GM23338 (cell line): ENCODE data around the gene DNAH8. TPM values are rescaled to one million over a fixed set of nuclear protein-coding genes. Genes with fewer than 3 reads are reported as not detected.

Experiments used
- ATAC-seq: fragments of 200-7000 bp; cut with Tn5 transposase; 3 replicates; pipeline ENCODE4 v1.9.1; 2020
- DNase-seq: peaks from one replicate; pipeline ENCODE4 v3.0.0-alpha.2; 2015; ENCODE audit warnings: low spot score
- H2AFZ ChIP-seq: fragments of 200-600 bp; sonication (generic); 2 replicates; pipeline ENCODE4 v1.8.0; 2016; ENCODE audit warnings: antibody characterized with exemption, mild to moderate bottlenecking, moderate library complexity
- H3F3A ChIP-seq: fragments of 200-600 bp; sonication (generic); replicated peaks from 2 replicates; pipeline ENCODE4 v1.8.0; 2017; ENCODE audit warnings: antibody characterized with exemption, mixed run types, low read depth
- H3K27ac ChIP-seq: fragments of 200-600 bp; sonication (generic); 2 replicates; pipeline ENCODE4 v1.6.1; 2016; ENCODE audit warnings: low read depth
- H3K27me3 ChIP-seq: fragments of 200-600 bp; sonication (generic); 2 replicates; pipeline ENCODE4 v1.8.0; 2016; ENCODE audit warnings: mild to moderate bottlenecking, mixed run types, moderate library complexity; ENCODE audit not compliant: insufficient read depth
- H3K36me3 ChIP-seq: fragments of 200-600 bp; sonication (generic); 2 replicates; pipeline ENCODE4 v1.8.0; 2016; ENCODE audit warnings: mild to moderate bottlenecking; ENCODE audit not compliant: insufficient read depth
- H3K4me1 ChIP-seq: fragments of 200-600 bp; sonication (generic); 2 replicates; pipeline ENCODE4 v1.8.0; 2016; ENCODE audit warnings: mild to moderate bottlenecking, moderate library complexity; ENCODE audit not compliant: insufficient read depth
- H3K4me2 ChIP-seq: fragments of 200-600 bp; sonication (generic); 2 replicates; pipeline ENCODE4 v1.7.1; 2017; ENCODE audit warnings: mixed run types
- H3K4me3 ChIP-seq: fragments of 200-600 bp; sonication (generic); 2 replicates; pipeline ENCODE4 v1.6.1; 2016; ENCODE audit warnings: mixed run types
- H3K79me2 ChIP-seq: fragments of 200-600 bp; sonication (generic); replicated peaks from 2 replicates; pipeline ENCODE4 v1.8.0; 2017; ENCODE audit warnings: mild to moderate bottlenecking; ENCODE audit not compliant: insufficient read depth
- H3K9me2 ChIP-seq: fragments of 200-600 bp; sonication (generic); 2 replicates; pipeline ENCODE4 v1.8.0; 2017; ENCODE audit not compliant: insufficient read depth
- H4K20me1 ChIP-seq: fragments of 200-600 bp; sonication (generic); replicated peaks from 2 replicates; pipeline ENCODE4 v1.8.0; 2017; ENCODE audit warnings: mild to moderate bottlenecking; ENCODE audit not compliant: insufficient read depth
- H3K27ac Mint-ChIP-seq: 2 replicates; pipeline ENCODE4 v1.8.0; 2020; ENCODE audit warnings: inconsistent platforms, mild to moderate bottlenecking, moderate library complexity, mixed read lengths
- H3K27me3 Mint-ChIP-seq: 3 replicates; pipeline ENCODE4 v1.8.0; 2022; ENCODE audit warnings: low read depth, mild to moderate bottlenecking, moderate library complexity, mixed read lengths, inconsistent platforms; ENCODE audit not compliant: insufficient read depth, poor library complexity
- H3K36me3 Mint-ChIP-seq: 3 replicates; pipeline ENCODE4 v1.8.0; 2021; ENCODE audit warnings: low read depth, mild to moderate bottlenecking, inconsistent platforms, moderate library complexity, mixed read lengths
- H3K4me1 Mint-ChIP-seq: 3 replicates; pipeline ENCODE4 v1.8.0; 2020; ENCODE audit warnings: mild to moderate bottlenecking, inconsistent platforms, mixed read lengths
- H3K4me3 Mint-ChIP-seq: 3 replicates; pipeline ENCODE4 v1.8.0; 2021; ENCODE audit warnings: moderate library complexity, mild to moderate bottlenecking, inconsistent platforms, mixed read lengths
- H3K9me3 Mint-ChIP-seq: 3 replicates; pipeline ENCODE4 v1.8.0; 2020; ENCODE audit warnings: moderate library complexity, mild to moderate bottlenecking, inconsistent platforms, mixed read lengths
- CREB1 ChIP-seq: fragments of 250-450 bp; sonication (Bioruptor Pico); IDR thresholded peaks from 2 replicates; pipeline ENCODE4 v1.5.0; 2020; ENCODE audit warnings: low read depth, mild to moderate bottlenecking, moderate library complexity
- EZH2 ChIP-seq: fragments of 200-600 bp; sonication (generic); IDR thresholded peaks from one replicate; pipeline ENCODE4 v1.8.0; 2017; ENCODE audit warnings: antibody characterized with exemption, mild to moderate bottlenecking, low read depth; ENCODE audit not compliant: unreplicated experiment
- EZH2phosphoT487 ChIP-seq: fragments of 200-600 bp; sonication (generic); IDR thresholded peaks from one replicate; pipeline ENCODE4 v1.8.1; 2018; ENCODE audit warnings: antibody characterized with exemption; ENCODE audit not compliant: unreplicated experiment
- JUNB ChIP-seq: IDR thresholded peaks from one replicate; pipeline ENCODE4 v1.6.1; 2016; ENCODE audit warnings: antibody characterized with exemption; ENCODE audit not compliant: unreplicated experiment
- NANOG ChIP-seq: IDR thresholded peaks from 2 replicates; pipeline ENCODE4 v1.6.1; 2016; ENCODE audit warnings: antibody characterized with exemption, borderline replicate concordance
- POLR2AphosphoS5 ChIP-seq: IDR thresholded peaks from 2 replicates; pipeline ENCODE4 v1.6.1; 2016; ENCODE audit warnings: antibody characterized with exemption, low read depth
- STAT1 ChIP-seq: IDR thresholded peaks from one replicate; pipeline ENCODE4 v1.6.1; 2016; ENCODE audit warnings: antibody characterized with exemption; ENCODE audit not compliant: unreplicated experiment
- ZNF114 ChIP-seq: fragments of 250-450 bp; sonication (Bioruptor Pico); IDR thresholded peaks from 2 replicates; pipeline ENCODE4 v1.5.0; 2020; ENCODE audit warnings: mild to moderate bottlenecking, moderate library complexity
- ZNF331 ChIP-seq: fragments of 250-450 bp; sonication (Bioruptor Pico); IDR thresholded peaks from 2 replicates; pipeline ENCODE4 v1.5.0; 2020; ENCODE audit warnings: low read depth, mild to moderate bottlenecking, moderate library complexity
- polyA plus RNA-seq: library from polyadenylated mRNA; unstranded; fragments of >200 nt; fragmentation: Nextera tagmentation; extraction: Ambion mirVana; gene quantifications from 2 replicates; pipeline ENCODE4 v1.2.1, GENCODE V29; 2016
- total RNA-seq: library from RNA; depleted of rRNA; stranded (reverse); fragments of >200 nt; shearing (Covaris generic); gene quantifications from 2 replicates; pipeline ENCODE4 v1.2.3, GENCODE V29; 2014
- TF ChIP-seq, protein P1 (sequence below): fragments of 250-450 bp; sonication (Bioruptor Pico); IDR thresholded peaks from 2 replicates; pipeline ENCODE4 v1.5.0; 2020; ENCODE audit warnings: mild to moderate bottlenecking, moderate library complexity
- TF ChIP-seq, protein P2 (sequence below): IDR thresholded peaks from 2 replicates; pipeline ENCODE4 v1.6.1; 2016; ENCODE audit warnings: antibody characterized with exemption
- TF ChIP-seq, protein P3 (sequence below), 2 experiments: fragments of 200-600 bp in 1 of 2; sonication (generic) in 1 of 2; conservative IDR thresholded peaks; 2 replicates each; pipeline versions ENCODE4 v1.5.1 to v1.6.1; 2016 to 2017; ENCODE audit warnings: antibody characterized with exemption in 2 of 2, low read depth in 2 of 2, mild to moderate bottlenecking in 2 of 2, moderate library complexity in 1 of 2
- TF ChIP-seq, protein P4 (sequence below): IDR thresholded peaks from one replicate; pipeline ENCODE4 v1.6.1; 2018; ENCODE audit warnings: antibody characterized with exemption; ENCODE audit not compliant: unreplicated experiment

The DNAH8 gene
- total and polyA plus RNA-seq, 2 experiments from 2014 or later, result 0.02 TPM; not detected in 1

DNA sequence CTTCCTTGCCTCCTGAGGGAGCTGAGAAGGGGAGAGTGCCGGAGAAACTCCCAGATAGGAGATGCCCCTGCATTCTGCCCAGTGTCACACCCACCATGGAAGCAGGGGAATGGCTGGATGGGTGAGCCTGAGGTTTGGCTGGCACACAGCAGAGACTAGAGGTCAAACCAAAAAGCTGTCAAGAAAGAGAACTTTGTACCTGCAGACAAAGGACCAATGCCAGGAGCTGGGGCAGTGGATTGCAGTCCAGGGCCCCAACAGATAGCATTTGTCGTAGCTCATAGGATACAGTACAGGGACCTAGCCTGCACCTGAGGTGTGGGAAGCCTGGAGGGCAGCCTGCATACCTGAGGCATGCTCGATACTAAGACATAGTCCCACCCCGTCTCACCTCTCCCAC is 227.3 kb downstream of the DNAH8 start:
- no peaks in the 10 kb centered on the region for H4K20me1 ChIP-seq
- no peaks in the 10 kb centered on the region for H3K27me3 ChIP-seq
- H3K4me2 ChIP-seq, result no peak overlapping the region
- H3K27ac ChIP-seq, result no peak overlapping the region
- H3K9me2 ChIP-seq, result no peaks in the 10 kb centered on the region
- no peaks in the 10 kb centered on the region; the same call in 1 of the 2 replicates for H3K4me1 ChIP-seq
- Mint-ChIP-seq H3K4me3 (no peak overlapping the region), H3K27me3 (no peaks in the 10 kb centered on the region), H3K4me1 (peaks cover 3% of the 10 kb centered on the region; the same call in 1 of the 3 replicates), H3K36me3 (no peaks in the 10 kb centered on the region), H3K9me3 (no peaks in the 10 kb centered on the region), H3K27ac (no peak overlapping the region)
- no peak overlapping the region for H2AFZ ChIP-seq
- no peak overlapping the region for H3K4me3 ChIP-seq
- no peaks in the 10 kb centered on the region for H3K79me2 ChIP-seq
- DNase-seq (no peak), ATAC-seq (peak; percentile 26; the same call in 1 of the 3 replicates)
- H3K36me3 ChIP-seq, result no peaks in the 10 kb centered on the region
- TF ChIP-seq EZH2phosphoT487, result no peak
- TF ChIP-seq ZNF331, result no peak
- TF ChIP-seq STAT1, result no peak
- no peak for TF ChIP-seq JUNB
- TF ChIP-seq, protein P1, sequence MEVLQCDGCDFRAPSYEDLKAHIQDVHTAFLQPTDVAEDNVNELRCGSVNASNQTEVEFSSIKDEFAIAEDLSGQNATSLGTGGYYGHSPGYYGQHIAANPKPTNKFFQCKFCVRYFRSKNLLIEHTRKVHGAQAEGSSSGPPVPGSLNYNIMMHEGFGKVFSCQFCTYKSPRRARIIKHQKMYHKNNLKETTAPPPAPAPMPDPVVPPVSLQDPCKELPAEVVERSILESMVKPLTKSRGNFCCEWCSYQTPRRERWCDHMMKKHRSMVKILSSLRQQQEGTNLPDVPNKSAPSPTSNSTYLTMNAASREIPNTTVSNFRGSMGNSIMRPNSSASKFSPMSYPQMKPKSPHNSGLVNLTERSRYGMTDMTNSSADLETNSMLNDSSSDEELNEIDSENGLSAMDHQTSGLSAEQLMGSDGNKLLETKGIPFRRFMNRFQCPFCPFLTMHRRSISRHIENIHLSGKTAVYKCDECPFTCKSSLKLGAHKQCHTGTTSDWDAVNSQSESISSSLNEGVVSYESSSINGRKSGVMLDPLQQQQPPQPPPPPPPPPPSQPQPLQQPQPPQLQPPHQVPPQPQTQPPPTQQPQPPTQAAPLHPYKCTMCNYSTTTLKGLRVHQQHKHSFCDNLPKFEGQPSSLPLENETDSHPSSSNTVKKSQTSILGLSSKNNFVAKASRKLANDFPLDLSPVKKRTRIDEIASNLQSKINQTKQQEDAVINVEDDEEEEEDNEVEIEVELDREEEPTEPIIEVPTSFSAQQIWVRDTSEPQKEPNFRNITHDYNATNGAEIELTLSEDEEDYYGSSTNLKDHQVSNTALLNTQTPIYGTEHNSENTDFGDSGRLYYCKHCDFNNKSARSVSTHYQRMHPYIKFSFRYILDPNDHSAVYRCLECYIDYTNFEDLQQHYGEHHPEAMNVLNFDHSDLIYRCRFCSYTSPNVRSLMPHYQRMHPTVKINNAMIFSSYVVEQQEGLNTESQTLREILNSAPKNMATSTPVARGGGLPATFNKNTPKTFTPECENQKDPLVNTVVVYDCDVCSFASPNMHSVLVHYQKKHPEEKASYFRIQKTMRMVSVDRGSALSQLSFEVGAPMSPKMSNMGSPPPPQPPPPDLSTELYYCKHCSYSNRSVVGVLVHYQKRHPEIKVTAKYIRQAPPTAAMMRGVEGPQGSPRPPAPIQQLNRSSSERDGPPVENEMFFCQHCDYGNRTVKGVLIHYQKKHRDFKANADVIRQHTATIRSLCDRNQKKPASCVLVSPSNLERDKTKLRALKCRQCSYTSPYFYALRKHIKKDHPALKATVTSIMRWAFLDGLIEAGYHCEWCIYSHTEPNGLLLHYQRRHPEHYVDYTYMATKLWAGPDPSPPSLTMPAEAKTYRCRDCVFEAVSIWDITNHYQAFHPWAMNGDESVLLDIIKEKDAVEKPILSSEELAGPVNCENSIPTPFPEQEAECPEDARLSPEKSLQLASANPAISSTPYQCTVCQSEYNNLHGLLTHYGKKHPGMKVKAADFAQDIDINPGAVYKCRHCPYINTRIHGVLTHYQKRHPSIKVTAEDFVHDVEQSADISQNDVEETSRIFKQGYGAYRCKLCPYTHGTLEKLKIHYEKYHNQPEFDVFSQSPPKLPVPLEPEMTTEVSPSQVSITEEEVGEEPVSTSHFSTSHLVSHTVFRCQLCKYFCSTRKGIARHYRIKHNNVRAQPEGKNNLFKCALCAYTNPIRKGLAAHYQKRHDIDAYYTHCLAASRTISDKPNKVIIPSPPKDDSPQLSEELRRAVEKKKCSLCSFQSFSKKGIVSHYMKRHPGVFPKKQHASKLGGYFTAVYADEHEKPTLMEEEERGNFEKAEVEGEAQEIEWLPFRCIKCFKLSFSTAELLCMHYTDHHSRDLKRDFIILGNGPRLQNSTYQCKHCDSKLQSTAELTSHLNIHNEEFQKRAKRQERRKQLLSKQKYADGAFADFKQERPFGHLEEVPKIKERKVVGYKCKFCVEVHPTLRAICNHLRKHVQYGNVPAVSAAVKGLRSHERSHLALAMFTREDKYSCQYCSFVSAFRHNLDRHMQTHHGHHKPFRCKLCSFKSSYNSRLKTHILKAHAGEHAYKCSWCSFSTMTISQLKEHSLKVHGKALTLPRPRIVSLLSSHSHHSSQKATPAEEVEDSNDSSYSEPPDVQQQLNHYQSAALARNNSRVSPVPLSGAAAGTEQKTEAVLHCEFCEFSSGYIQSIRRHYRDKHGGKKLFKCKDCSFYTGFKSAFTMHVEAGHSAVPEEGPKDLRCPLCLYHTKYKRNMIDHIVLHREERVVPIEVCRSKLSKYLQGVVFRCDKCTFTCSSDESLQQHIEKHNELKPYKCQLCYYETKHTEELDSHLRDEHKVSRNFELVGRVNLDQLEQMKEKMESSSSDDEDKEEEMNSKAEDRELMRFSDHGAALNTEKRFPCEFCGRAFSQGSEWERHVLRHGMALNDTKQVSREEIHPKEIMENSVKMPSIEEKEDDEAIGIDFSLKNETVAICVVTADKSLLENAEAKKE (CRISPR knock-in tag), result no peak
- TF ChIP-seq ZNF114 (CRISPR knock-in tag), result no peak
- TF ChIP-seq, protein P2, sequence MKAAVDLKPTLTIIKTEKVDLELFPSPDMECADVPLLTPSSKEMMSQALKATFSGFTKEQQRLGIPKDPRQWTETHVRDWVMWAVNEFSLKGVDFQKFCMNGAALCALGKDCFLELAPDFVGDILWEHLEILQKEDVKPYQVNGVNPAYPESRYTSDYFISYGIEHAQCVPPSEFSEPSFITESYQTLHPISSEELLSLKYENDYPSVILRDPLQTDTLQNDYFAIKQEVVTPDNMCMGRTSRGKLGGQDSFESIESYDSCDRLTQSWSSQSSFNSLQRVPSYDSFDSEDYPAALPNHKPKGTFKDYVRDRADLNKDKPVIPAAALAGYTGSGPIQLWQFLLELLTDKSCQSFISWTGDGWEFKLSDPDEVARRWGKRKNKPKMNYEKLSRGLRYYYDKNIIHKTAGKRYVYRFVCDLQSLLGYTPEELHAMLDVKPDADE, result no peak
- TF ChIP-seq CREB1, result no peak
- TF ChIP-seq NANOG, result no peak
- TF ChIP-seq POLR2AphosphoS5, result no peak
- TF ChIP-seq EZH2, result no peak
- TF ChIP-seq, protein P3, sequence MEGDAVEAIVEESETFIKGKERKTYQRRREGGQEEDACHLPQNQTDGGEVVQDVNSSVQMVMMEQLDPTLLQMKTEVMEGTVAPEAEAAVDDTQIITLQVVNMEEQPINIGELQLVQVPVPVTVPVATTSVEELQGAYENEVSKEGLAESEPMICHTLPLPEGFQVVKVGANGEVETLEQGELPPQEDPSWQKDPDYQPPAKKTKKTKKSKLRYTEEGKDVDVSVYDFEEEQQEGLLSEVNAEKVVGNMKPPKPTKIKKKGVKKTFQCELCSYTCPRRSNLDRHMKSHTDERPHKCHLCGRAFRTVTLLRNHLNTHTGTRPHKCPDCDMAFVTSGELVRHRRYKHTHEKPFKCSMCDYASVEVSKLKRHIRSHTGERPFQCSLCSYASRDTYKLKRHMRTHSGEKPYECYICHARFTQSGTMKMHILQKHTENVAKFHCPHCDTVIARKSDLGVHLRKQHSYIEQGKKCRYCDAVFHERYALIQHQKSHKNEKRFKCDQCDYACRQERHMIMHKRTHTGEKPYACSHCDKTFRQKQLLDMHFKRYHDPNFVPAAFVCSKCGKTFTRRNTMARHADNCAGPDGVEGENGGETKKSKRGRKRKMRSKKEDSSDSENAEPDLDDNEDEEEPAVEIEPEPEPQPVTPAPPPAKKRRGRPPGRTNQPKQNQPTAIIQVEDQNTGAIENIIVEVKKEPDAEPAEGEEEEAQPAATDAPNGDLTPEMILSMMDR (conservative IDR thresholded peaks at IDR 0.05; ENCODE audit: low read depth in 2 of 2), result no peak
- TF ChIP-seq, protein P4, sequence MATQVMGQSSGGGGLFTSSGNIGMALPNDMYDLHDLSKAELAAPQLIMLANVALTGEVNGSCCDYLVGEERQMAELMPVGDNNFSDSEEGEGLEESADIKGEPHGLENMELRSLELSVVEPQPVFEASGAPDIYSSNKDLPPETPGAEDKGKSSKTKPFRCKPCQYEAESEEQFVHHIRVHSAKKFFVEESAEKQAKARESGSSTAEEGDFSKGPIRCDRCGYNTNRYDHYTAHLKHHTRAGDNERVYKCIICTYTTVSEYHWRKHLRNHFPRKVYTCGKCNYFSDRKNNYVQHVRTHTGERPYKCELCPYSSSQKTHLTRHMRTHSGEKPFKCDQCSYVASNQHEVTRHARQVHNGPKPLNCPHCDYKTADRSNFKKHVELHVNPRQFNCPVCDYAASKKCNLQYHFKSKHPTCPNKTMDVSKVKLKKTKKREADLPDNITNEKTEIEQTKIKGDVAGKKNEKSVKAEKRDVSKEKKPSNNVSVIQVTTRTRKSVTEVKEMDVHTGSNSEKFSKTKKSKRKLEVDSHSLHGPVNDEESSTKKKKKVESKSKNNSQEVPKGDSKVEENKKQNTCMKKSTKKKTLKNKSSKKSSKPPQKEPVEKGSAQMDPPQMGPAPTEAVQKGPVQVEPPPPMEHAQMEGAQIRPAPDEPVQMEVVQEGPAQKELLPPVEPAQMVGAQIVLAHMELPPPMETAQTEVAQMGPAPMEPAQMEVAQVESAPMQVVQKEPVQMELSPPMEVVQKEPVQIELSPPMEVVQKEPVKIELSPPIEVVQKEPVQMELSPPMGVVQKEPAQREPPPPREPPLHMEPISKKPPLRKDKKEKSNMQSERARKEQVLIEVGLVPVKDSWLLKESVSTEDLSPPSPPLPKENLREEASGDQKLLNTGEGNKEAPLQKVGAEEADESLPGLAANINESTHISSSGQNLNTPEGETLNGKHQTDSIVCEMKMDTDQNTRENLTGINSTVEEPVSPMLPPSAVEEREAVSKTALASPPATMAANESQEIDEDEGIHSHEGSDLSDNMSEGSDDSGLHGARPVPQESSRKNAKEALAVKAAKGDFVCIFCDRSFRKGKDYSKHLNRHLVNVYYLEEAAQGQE, result no peak
- no peaks in the 10 kb centered on the region for H3F3A ChIP-seq
